Adrenal gland (tissue), 12 donors: ENCODE results near the gene POC1A. TPM values are rescaled to one million over a fixed set of nuclear protein-coding genes. Genes with fewer than 3 reads are reported as not detected.
A peak's percentile ranks its signal among the peaks of the same experiment; 100 is the strongest.

Experiments
- DNase-seq, 7 donors: peaks; one replicate each; pipeline ENCODE4 v3.0.0-alpha.2; 2019 to 2020
- H3K27ac ChIP-seq, 5 donors: fragments of 200-600 bp; sonication (generic) in 4 of 5; 1 replicate in 3 of 5; 2 replicates in 2 of 5; pipeline versions ENCODE4 v1.5.1 to v1.8.0; 2016 to 2020; ENCODE audit warnings: mild to moderate bottlenecking in 1 of 5
- H3K27me3 ChIP-seq: fragments of 200-600 bp; 2 replicates; pipeline ENCODE4 v1.8.0; 2021
- H3K36me3 ChIP-seq, 2 donors: fragments of 200-600 bp; replicated peaks in 1 of 2; 1 replicate in 1 of 2; 2 replicates in 1 of 2; pipeline versions ENCODE4 v1.5.1 to v1.8.0; 2018 to 2022
- H3K4me1 ChIP-seq, 2 donors: fragments of 200-600 bp; replicated peaks in 1 of 2; 1 replicate in 1 of 2; 2 replicates in 1 of 2; pipeline versions ENCODE4 v1.5.1 to v1.8.0; 2018 to 2021
- H3K4me3 ChIP-seq, 4 donors: fragments of 200-600 bp; sonication (generic) in 3 of 4; one replicate each; pipeline ENCODE4 v1.5.1; 2016 to 2018
- H3K9me3 ChIP-seq, 3 donors: fragments of 200-600 bp; sonication (generic) in 1 of 3; replicated peaks in 1 of 3; 1 replicate in 2 of 3; 2 replicates in 1 of 3; pipeline versions ENCODE4 v1.5.1 to v1.8.0; 2016 to 2021
- CTCF ChIP-seq, 6 experiments: fragments of 450-650 bp in 4 of 6; fragments of 200-600 bp in 2 of 6; sonication (generic) in 1 of 6; IDR thresholded peaks; 1 replicate in 5 of 6; 2 replicates in 1 of 6; pipeline versions ENCODE4 v1.5.1 to v1.8.0; 2016 to 2021; ENCODE audit warnings: antibody characterized with exemption in 6 of 6, mild to moderate bottlenecking in 2 of 6, moderate library complexity in 1 of 6
- POLR2A ChIP-seq, 2 donors: fragments of 450-650 bp; IDR thresholded peaks; one replicate each; pipeline ENCODE4 v1.6.1; 2017; ENCODE audit warnings: antibody characterized with exemption in 2 of 2, mild to moderate bottlenecking in 2 of 2, moderate library complexity in 1 of 2
- whole genome bisulfite sequencing, 4 donors: extraction: QIAGEN DNeasy Blood & Tissue Kit in 2 of 4; methylation state at CpG; one replicate each; pipeline versions ENCODE4 v1.1.5 to v1.1.7; 2013 to 2017; 5-methylcytosine and 5-hydroxymethylcytosine counted together
- intact Hi-C, 2 donors: fragments of 100-400 bp; cut with DNase I; formaldehyde crosslinking; loops; one replicate each; pipeline versions ENCODE4 v1.14.1 to v1.15.0; 2022 to 2023
- polyA plus RNA-seq, 3 donors: library from polyadenylated mRNA; stranded (reverse); fragments of 200-250 nt in 2 of 3; fragments of 350-450 nt in 1 of 3; fragmentation: Illumina TruSeq in 1 of 3; extraction: RNeasy Lipid Tissue Mini Kit (QIAGEN cat#74804) in 1 of 3; gene quantifications; one replicate each; pipeline ENCODE4 v1.2.3, GENCODE V29; 2013 to 2014
- total RNA-seq, 9 donors: library from RNA; depleted of rRNA in 4 of 9; stranded (reverse); fragments of >200 nt in 4 of 9; fragments of 120-200 nt in 1 of 9; fragmentation: NEBNext Ultra II Directional in 1 of 9; extraction: Animal tissue kit (Norgen Biotek cat#: 25700) in 1 of 9; gene quantifications; one replicate each; pipeline versions ENCODE4 v1.1.0 to v1.2.4, GENCODE V29; 2013 to 2023
- donor health status: healthy with polysubstance abuse.
- donor health status: Bipolar disorder and iron deficiency.
- donor health status: DM: yes; HTN: yes; CAD: no.
- donor health status: DM: no; HTN: no; CAD: no.
- donor health status: DM: no; HTN: no; CAD: no.
- donor health status: DM: yes; HTN: yes; CAD: no.

Gene POC1A
- total and polyA plus RNA-seq, 12 donors: 2.0 to 8.4 (median 5.5) TPM

- intact Hi-C loops: no loop called here
- DNase-seq: no peak
- Histone ChIP-seq H3K4me1 (peaks cover 36 to 91% of the 10 kb centered on the region in 2 donors), H3K4me3 (peak overlapping the region in 2 of 4 donors; percentile 65 to 74), H3K36me3 (peaks cover 0 to 72% of the 10 kb centered on the region in 2 donors), H3K27ac (peak overlapping the region; percentile 19 to 80 (median 72)), H3K9me3 (no peaks in the 10 kb centered on the region), H3K27me3 (no peaks in the 10 kb centered on the region)
- WGBS, 4 donors: 49 to 66% (median 62%) methylated on average over 5 of the region's 5 CpGs
- TF ChIP-seq POLR2A (IDR thresholded peaks at IDR 0.05) (peak in 1 of 2 donors; percentile 8), CTCF (IDR thresholded peaks at IDR 0.05) (no peak)
These were observed 46.9 kb upstream of the POC1A start for GRCh38 chr3:52200981-52201679.

GRCh38 chr3:52198643-52199608, 44.7 kb upstream of the POC1A start:
- intact Hi-C loops: no loop called here
- peak overlapping the region; percentile 66 to 90 (median 76) for H3K27ac ChIP-seq
- DNase-seq: no peak

GRCh38 chr3:52197842-52198625, 43.8 kb upstream of the POC1A start, which contains the start of gene ALAS1:
TSS of gene ALAS1 (plus strand) at chr3:52198160. CDS start at chr3:52199242, 1,082 bp downstream.
- no peaks in the 10 kb centered on the region for H3K9me3 ChIP-seq

More at GRCh38 chr3:52198643-52199608, 44.7 kb upstream of the POC1A start:
- peak overlapping the region; percentile 1 to 100 (median 70) for H3K4me3 ChIP-seq
- H3K4me1 ChIP-seq: peaks cover 52 to 91% of the 10 kb centered on the region in 2 donors
- TF ChIP-seq POLR2A (IDR thresholded peaks at IDR 0.05) (no peak), CTCF (IDR thresholded peaks at IDR 0.05) (no peak)
- no peaks in the 10 kb centered on the region for H3K27me3 ChIP-seq
- peaks cover 0 to 50% of the 10 kb centered on the region in 2 donors for H3K36me3 ChIP-seq
- no peaks in the 10 kb centered on the region for H3K9me3 ChIP-seq
- 17 to 25% (median 20%) methylated on average over 9 to 14 of the region's 14 CpGs for WGBS, 4 donors

More at GRCh38 chr3:52197842-52198625, 43.8 kb upstream of the POC1A start, which contains the start of gene ALAS1:
- Histone ChIP-seq H3K4me1 (peaks cover 50 to 87% of the 10 kb centered on the region in 2 donors), H3K27me3 (no peaks in the 10 kb centered on the region), H3K36me3 (peaks cover 0 to 41% of the 10 kb centered on the region in 2 donors), H3K4me3 (peak within 1 kb of the TSS in 3 of 4 donors; percentile 65 to 100 (median 74)), H3K27ac (peak within 1 kb of the TSS; percentile 45 to 90 (median 76))
- intact Hi-C loops: no loop called here
- TF ChIP-seq POLR2A (IDR thresholded peaks at IDR 0.05): peak; percentile 98 to 100
- peak in 4 of 6 experiments; percentile 15 to 53 (median 30) for TF ChIP-seq CTCF (IDR thresholded peaks at IDR 0.05)
- peak; percentile 89 to 97 (median 94) for DNase-seq
- WGBS, 4 donors: 0 to 2% (median 0%) methylated on average over 19 to 71 of the region's 71 CpGs
